Measurements from ENCODE around the gene SLC37A1. TPM values are rescaled to one million over a fixed set of nuclear protein-coding genes. Genes with fewer than 3 reads are reported as not detected.

The SLC37A1 gene
- total RNA-seq, 6 donors from 2014 or later = 20.8 to 70.2 (median 36.8) TPM

GRCh38 chr21:42515708-42516502, 2.3 kb downstream of the SLC37A1 start:
- ATAC-seq (ENCODE audit: low FRiP score in 2 of 2) (peak in 1 of 2 donors; percentile 83), DNase-seq (peak in 1 of 2 donors; percentile 90)
- H3K4me1 ChIP-seq = peaks cover 18 to 47% (median 35%) of the 10 kb centered on the region in 4 donors
- H3K36me3 ChIP-seq = peaks cover 0 to 24% (median 14%) of the 10 kb centered on the region in 4 donors
- WGBS, 2 donors = 71 to 74% methylated on average over 11 to 12 of the region's 12 CpGs
- TF ChIP-seq CTCF (IDR thresholded peaks at IDR 0.05) (no peak), POLR2A (IDR thresholded peaks at IDR 0.05) (no peak), EP300 (IDR thresholded peaks at IDR 0.05) (peak in 1 of 4 donors; percentile 66), POLR2AphosphoS5 (IDR thresholded peaks at IDR 0.05) (peak; percentile 38 to 67)
- peak overlapping the region in 2 of 4 donors; percentile 94 for H3K4me3 ChIP-seq
- no peaks in the 10 kb centered on the region for H3K27me3 ChIP-seq
- H3K9me3 ChIP-seq = no peaks in the 10 kb centered on the region
- peak overlapping the region in 3 of 4 donors; percentile 44 to 93 (median 92) for H3K27ac ChIP-seq

- Histone ChIP-seq H3K4me3 (no peak overlapping the region), H3K27me3 (no peaks in the 10 kb centered on the region), H3K27ac (no peak overlapping the region), H3K4me1 (peaks cover 16 to 48% (median 30%) of the 10 kb centered on the region in 4 donors), H3K9me3 (no peaks in the 10 kb centered on the region), H3K36me3 (peaks cover 0 to 39% (median 20%) of the 10 kb centered on the region in 4 donors)
- no peak for TF ChIP-seq CTCF (IDR thresholded peaks at IDR 0.05)
- TF ChIP-seq POLR2A (IDR thresholded peaks at IDR 0.05) = no peak
- no peak for TF ChIP-seq EP300 (IDR thresholded peaks at IDR 0.05)
- no peak for TF ChIP-seq POLR2AphosphoS5 (IDR thresholded peaks at IDR 0.05)
- ATAC-seq (ENCODE audit: low FRiP score in 2 of 2) (no peak), DNase-seq (no peak)
- WGBS, 2 donors = 86 to 95% methylated on average over 3 to 11 of the region's 11 CpGs
Observed at GRCh38 chr21:42518215-42518614, 4.6 kb downstream of the SLC37A1 start.

GRCh38 chr21:42518626-42519025, 5.0 kb downstream of the SLC37A1 start:
- H3K27me3 ChIP-seq = no peaks in the 10 kb centered on the region
- ATAC-seq (ENCODE audit: low FRiP score in 2 of 2) = no peak
- H3K27ac ChIP-seq = no peak overlapping the region
- TF ChIP-seq POLR2A (IDR thresholded peaks at IDR 0.05) (no peak), POLR2AphosphoS5 (IDR thresholded peaks at IDR 0.05) (no peak), CTCF (IDR thresholded peaks at IDR 0.05) (no peak), EP300 (IDR thresholded peaks at IDR 0.05) (no peak)
- 88% methylated on average over 6 to 7 of the region's 7 CpGs for WGBS, 2 donors
- H3K9me3 ChIP-seq = no peaks in the 10 kb centered on the region
- DNase-seq = no peak
- peaks cover 15 to 50% (median 30%) of the 10 kb centered on the region in 4 donors for H3K4me1 ChIP-seq
- peaks cover 0 to 39% (median 22%) of the 10 kb centered on the region in 4 donors for H3K36me3 ChIP-seq
- H3K4me3 ChIP-seq = no peak overlapping the region

- Histone ChIP-seq H3K27me3 (no peaks in the 10 kb centered on the region), H3K9me3 (no peaks in the 10 kb centered on the region), H3K4me1 (peaks cover 23 to 54% (median 37%) of the 10 kb centered on the region in 4 donors), H3K36me3 (peaks cover 0 to 39% (median 22%) of the 10 kb centered on the region in 4 donors), H3K27ac (no peak overlapping the region), H3K4me3 (no peak overlapping the region)
- no peak for ATAC-seq (ENCODE audit: low FRiP score in 2 of 2)
- TF ChIP-seq POLR2AphosphoS5 (IDR thresholded peaks at IDR 0.05) = no peak
- no peak for TF ChIP-seq EP300 (IDR thresholded peaks at IDR 0.05)
- no peak for TF ChIP-seq CTCF (IDR thresholded peaks at IDR 0.05)
- no peak for TF ChIP-seq POLR2A (IDR thresholded peaks at IDR 0.05)
- DNase-seq = no peak
- WGBS, 2 donors = 87 to 88% methylated on average over 18 of the region's 18 CpGs
Observed at GRCh38 chr21:42520628-42521253, 7.1 kb downstream of the SLC37A1 start.
